BE2C (cell line): ENCODE data around the gene MYO18A.

ENCODE experiments used
- DNase-seq: peaks from one replicate; pipeline ENCODE4 v3.0.0-alpha.2; 2020
- H3K27me3 ChIP-seq: fragments of 250-450 bp; sonication (Bioruptor Pico); 2 replicates; pipeline ENCODE4 v1.5.1; 2020; ENCODE audit warnings: mild to moderate bottlenecking
- H3K36me3 ChIP-seq: fragments of 250-450 bp; sonication (Bioruptor Pico); 2 replicates; pipeline ENCODE4 v1.5.1; 2020; ENCODE audit warnings: mild to moderate bottlenecking
- H3K4me1 ChIP-seq: fragments of 250-450 bp; sonication (Bioruptor Pico); 2 replicates; pipeline ENCODE4 v1.5.1; 2020
- H3K4me3 ChIP-seq: 2 replicates; pipeline ENCODE4 v1.5.1; 2011; ENCODE audit warnings: low read depth, low read length
- H3K9me3 ChIP-seq: fragments of 250-450 bp; sonication (Bioruptor Pico); 2 replicates; pipeline ENCODE4 v1.5.1; 2020
- CTCF ChIP-seq: IDR thresholded peaks from 2 replicates; pipeline ENCODE4 v1.5.1; 2012; ENCODE audit warnings: mild to moderate bottlenecking, low read depth, low read length

MYO18A gene

GRCh38 chr17:29108823-29109476, 71.2 kb downstream of the MYO18A start:
- Histone ChIP-seq H3K4me1 (peaks cover 15% of the 10 kb centered on the region), H3K36me3 (no peaks in the 10 kb centered on the region), H3K27me3 (no peaks in the 10 kb centered on the region), H3K9me3 (no peaks in the 10 kb centered on the region), H3K4me3 (no peak overlapping the region)
- DNase-seq, result no peak
- TF ChIP-seq CTCF, result no peak

GRCh38 chr17:29107933-29108822, 72.0 kb downstream of the MYO18A start:
- peak; percentile 68 for DNase-seq
- Histone ChIP-seq H3K36me3 (no peaks in the 10 kb centered on the region), H3K4me1 (peaks cover 15% of the 10 kb centered on the region), H3K27me3 (no peaks in the 10 kb centered on the region), H3K4me3 (no peak overlapping the region), H3K9me3 (no peaks in the 10 kb centered on the region)
- TF ChIP-seq CTCF, result no peak

GRCh38 chr17:29107084-29107483, 73.1 kb downstream of the MYO18A start:
- no peak for TF ChIP-seq CTCF
- peaks cover 15% of the 10 kb centered on the region for H3K4me1 ChIP-seq
- H3K36me3 ChIP-seq, result no peaks in the 10 kb centered on the region
- H3K4me3 ChIP-seq, result no peak overlapping the region
- H3K9me3 ChIP-seq, result no peaks in the 10 kb centered on the region
- H3K27me3 ChIP-seq, result no peaks in the 10 kb centered on the region
- no peak for DNase-seq

- Histone ChIP-seq H3K4me3 (no peak overlapping the region), H3K36me3 (no peaks in the 10 kb centered on the region), H3K9me3 (no peaks in the 10 kb centered on the region), H3K27me3 (no peaks in the 10 kb centered on the region), H3K4me1 (peaks cover 9% of the 10 kb centered on the region)
- TF ChIP-seq CTCF, result no peak
- no peak for DNase-seq
Observed at GRCh38 chr17:29103341-29103740, 76.9 kb downstream of the MYO18A start.

GRCh38 chr17:29102741-29103181, 77.4 kb downstream of the MYO18A start:
- TF ChIP-seq CTCF, result no peak
- Histone ChIP-seq H3K9me3 (no peaks in the 10 kb centered on the region), H3K36me3 (no peaks in the 10 kb centered on the region), H3K4me3 (no peak overlapping the region), H3K4me1 (peaks cover 4% of the 10 kb centered on the region; the same call in 1 of the 2 replicates), H3K27me3 (no peaks in the 10 kb centered on the region)
- DNase-seq, result no peak

- H3K27me3 ChIP-seq, result no peaks in the 10 kb centered on the region
- H3K9me3 ChIP-seq, result no peaks in the 10 kb centered on the region
- H3K36me3 ChIP-seq, result no peaks in the 10 kb centered on the region
- H3K4me3 ChIP-seq, result no peak overlapping the region
- peaks cover 4% of the 10 kb centered on the region; the same call in 1 of the 2 replicates for H3K4me1 ChIP-seq
- no peak for TF ChIP-seq CTCF
- peak; percentile 38 for DNase-seq
Observed at GRCh38 chr17:29102046-29102445, 78.2 kb downstream of the MYO18A start.
